BLaER1 (cell line): ENCODE results near the gene PEX5L.

Experiments used
- H3K27ac ChIP-seq: shearing (Covaris generic); formaldehyde crosslinking; 2 replicates; pipeline ENCODE4 v1.8.1; 2022
- H3K27me3 ChIP-seq: shearing (Covaris generic); formaldehyde crosslinking; 2 replicates; pipeline ENCODE4 v1.8.1; 2022
- H3K36me3 ChIP-seq: shearing (Covaris generic); formaldehyde crosslinking; 2 replicates; pipeline ENCODE4 v1.8.1; 2022
- H3K4me1 ChIP-seq: shearing (Covaris generic); formaldehyde crosslinking; 2 replicates; pipeline ENCODE4 v1.8.1; 2022
- H3K4me2 ChIP-seq: shearing (Covaris generic); formaldehyde crosslinking; 2 replicates; pipeline ENCODE4 v1.8.1; 2022
- H3K4me3 ChIP-seq: shearing (Covaris generic); formaldehyde crosslinking; 2 replicates; pipeline ENCODE4 v1.8.1; 2022
- H3K9ac ChIP-seq: shearing (Covaris generic); formaldehyde crosslinking; 2 replicates; pipeline ENCODE4 v1.8.1; 2022
- H3K9me3 ChIP-seq: shearing (Covaris generic); formaldehyde crosslinking; 2 replicates; pipeline ENCODE4 v1.8.1; 2022
- H4K20me1 ChIP-seq: shearing (Covaris generic); formaldehyde crosslinking; 2 replicates; pipeline ENCODE4 v1.8.1; 2022
- Cebpa-rat ChIP-seq: shearing (Covaris generic); IDR thresholded peaks from 2 replicates; pipeline ENCODE4 v1.8.1; 2022

The PEX5L gene

GRCh38 chr3:179945569-179945968, 91.2 kb downstream of the PEX5L start:
- H3K27me3 ChIP-seq: no peaks in the 10 kb centered on the region
- no peaks in the 10 kb centered on the region for H3K36me3 ChIP-seq
- no peak overlapping the region for H3K4me3 ChIP-seq
- H4K20me1 ChIP-seq: no peaks in the 10 kb centered on the region
- H3K4me1 ChIP-seq: no peaks in the 10 kb centered on the region
- no peaks in the 10 kb centered on the region for H3K9me3 ChIP-seq
- H3K27ac ChIP-seq: no peak overlapping the region
- TF ChIP-seq Cebpa-rat: no peak
- no peak overlapping the region for H3K9ac ChIP-seq
- H3K4me2 ChIP-seq: no peak overlapping the region

GRCh38 chr3:179943117-179943880, 93.4 kb downstream of the PEX5L start:
- Histone ChIP-seq H3K9ac (no peak overlapping the region), H3K4me2 (no peak overlapping the region), H3K4me3 (no peak overlapping the region), H3K9me3 (no peaks in the 10 kb centered on the region), H3K4me1 (no peaks in the 10 kb centered on the region), H3K27ac (no peak overlapping the region), H3K27me3 (no peaks in the 10 kb centered on the region), H4K20me1 (no peaks in the 10 kb centered on the region), H3K36me3 (no peaks in the 10 kb centered on the region)
- TF ChIP-seq Cebpa-rat: no peak

- no peak overlapping the region for H3K4me2 ChIP-seq
- H3K4me3 ChIP-seq: no peak overlapping the region
- no peaks in the 10 kb centered on the region for H4K20me1 ChIP-seq
- H3K9me3 ChIP-seq: no peaks in the 10 kb centered on the region
- H3K27ac ChIP-seq: no peak overlapping the region
- no peaks in the 10 kb centered on the region for H3K27me3 ChIP-seq
- no peaks in the 10 kb centered on the region for H3K4me1 ChIP-seq
- TF ChIP-seq Cebpa-rat: no peak
- H3K9ac ChIP-seq: no peak overlapping the region
- no peaks in the 10 kb centered on the region for H3K36me3 ChIP-seq
Measured at GRCh38 chr3:179942553-179943075, 94.1 kb downstream of the PEX5L start.

GRCh38 chr3:179935710-179936109, 101.0 kb downstream of the PEX5L start:
- no peaks in the 10 kb centered on the region for H3K36me3 ChIP-seq
- H3K4me3 ChIP-seq: no peak overlapping the region
- H3K4me1 ChIP-seq: no peaks in the 10 kb centered on the region
- no peak overlapping the region for H3K9ac ChIP-seq
- no peak overlapping the region for H3K27ac ChIP-seq
- H4K20me1 ChIP-seq: no peaks in the 10 kb centered on the region
- no peak for TF ChIP-seq Cebpa-rat
- H3K9me3 ChIP-seq: 0 out of 2 replicates have a peak, but pooled peaks cover 6% of the 10 kb centered on the region
- no peaks in the 10 kb centered on the region for H3K27me3 ChIP-seq
- H3K4me2 ChIP-seq: no peak overlapping the region

GRCh38 chr3:179933914-179934313, 102.8 kb downstream of the PEX5L start:
- 0 out of 2 replicates have a peak, but pooled peaks cover 6% of the 10 kb centered on the region for H3K9me3 ChIP-seq
- H3K27ac ChIP-seq: no peak overlapping the region
- H4K20me1 ChIP-seq: no peaks in the 10 kb centered on the region
- no peak overlapping the region for H3K4me2 ChIP-seq
- no peaks in the 10 kb centered on the region for H3K27me3 ChIP-seq
- H3K36me3 ChIP-seq: no peaks in the 10 kb centered on the region
- H3K4me3 ChIP-seq: no peak overlapping the region
- no peak for TF ChIP-seq Cebpa-rat
- peaks cover 6% of the 10 kb centered on the region for H3K4me1 ChIP-seq
- H3K9ac ChIP-seq: no peak overlapping the region

- Histone ChIP-seq H3K4me3 (no peak overlapping the region), H3K27ac (no peak overlapping the region), H3K36me3 (no peaks in the 10 kb centered on the region), H3K9me3 (0 out of 2 replicates have a peak, but pooled peaks cover 6% of the 10 kb centered on the region), H3K9ac (no peak overlapping the region), H3K4me1 (peaks cover 6% of the 10 kb centered on the region), H3K4me2 (no peak overlapping the region), H4K20me1 (no peaks in the 10 kb centered on the region), H3K27me3 (no peaks in the 10 kb centered on the region)
- TF ChIP-seq Cebpa-rat: no peak
Measured at GRCh38 chr3:179933080-179933479, 103.7 kb downstream of the PEX5L start.

- peaks cover 6% of the 10 kb centered on the region for H3K4me1 ChIP-seq
- H3K27ac ChIP-seq: no peak overlapping the region
- H3K4me3 ChIP-seq: no peak overlapping the region
Measured at GRCh38 chr3:179932674-179933073, 104.1 kb downstream of the PEX5L start.

GRCh38 chr3:179929091-179929529, 107.6 kb downstream of the PEX5L start:
- no peaks in the 10 kb centered on the region for H4K20me1 ChIP-seq
- no peak overlapping the region for H3K4me3 ChIP-seq
- H3K4me1 ChIP-seq: peaks cover 6% of the 10 kb centered on the region
- H3K4me2 ChIP-seq: no peak overlapping the region
- H3K27me3 ChIP-seq: no peaks in the 10 kb centered on the region
- no peak overlapping the region for H3K9ac ChIP-seq
- H3K9me3 ChIP-seq: no peaks in the 10 kb centered on the region
- H3K36me3 ChIP-seq: no peaks in the 10 kb centered on the region
- TF ChIP-seq Cebpa-rat: no peak
- no peak overlapping the region for H3K27ac ChIP-seq

More at GRCh38 chr3:179932674-179933073, 104.1 kb downstream of the PEX5L start:
- Histone ChIP-seq H3K9me3 (0 out of 2 replicates have a peak, but pooled peaks cover 6% of the 10 kb centered on the region), H3K36me3 (no peaks in the 10 kb centered on the region), H3K27me3 (no peaks in the 10 kb centered on the region), H3K9ac (no peak overlapping the region), H4K20me1 (no peaks in the 10 kb centered on the region), H3K4me2 (no peak overlapping the region)
- TF ChIP-seq Cebpa-rat: no peak

GRCh38 chr3:179927191-179927590, 109.5 kb downstream of the PEX5L start:
- H3K27me3 ChIP-seq: no peaks in the 10 kb centered on the region
- peaks cover 6% of the 10 kb centered on the region for H3K4me1 ChIP-seq
- no peak for TF ChIP-seq Cebpa-rat
- H4K20me1 ChIP-seq: no peaks in the 10 kb centered on the region
- H3K4me3 ChIP-seq: no peak overlapping the region
- H3K27ac ChIP-seq: no peak overlapping the region
- no peaks in the 10 kb centered on the region for H3K9me3 ChIP-seq
- no peak overlapping the region for H3K4me2 ChIP-seq
- H3K9ac ChIP-seq: no peak overlapping the region
- H3K36me3 ChIP-seq: no peaks in the 10 kb centered on the region

GRCh38 chr3:179921951-179922350, 114.8 kb downstream of the PEX5L start:
- H3K9me3 ChIP-seq: no peaks in the 10 kb centered on the region
- H3K4me3 ChIP-seq: no peak overlapping the region
- H3K4me2 ChIP-seq: no peak overlapping the region
- H4K20me1 ChIP-seq: no peaks in the 10 kb centered on the region
- no peaks in the 10 kb centered on the region for H3K36me3 ChIP-seq
- no peak overlapping the region for H3K9ac ChIP-seq
- no peak overlapping the region for H3K27ac ChIP-seq
- H3K27me3 ChIP-seq: no peaks in the 10 kb centered on the region
- H3K4me1 ChIP-seq: no peaks in the 10 kb centered on the region
- no peak for TF ChIP-seq Cebpa-rat
